GM21515 (cell line): Measurements from ENCODE around the gene C10orf90.

ENCODE experiments used
- ATAC-seq: cut with Tn5 transposase; IDR thresholded peaks from one replicate; pipeline ENCODE4 v1.9.1; 2021; ENCODE audit not compliant: unreplicated experiment

The C10orf90 gene

DNA sequence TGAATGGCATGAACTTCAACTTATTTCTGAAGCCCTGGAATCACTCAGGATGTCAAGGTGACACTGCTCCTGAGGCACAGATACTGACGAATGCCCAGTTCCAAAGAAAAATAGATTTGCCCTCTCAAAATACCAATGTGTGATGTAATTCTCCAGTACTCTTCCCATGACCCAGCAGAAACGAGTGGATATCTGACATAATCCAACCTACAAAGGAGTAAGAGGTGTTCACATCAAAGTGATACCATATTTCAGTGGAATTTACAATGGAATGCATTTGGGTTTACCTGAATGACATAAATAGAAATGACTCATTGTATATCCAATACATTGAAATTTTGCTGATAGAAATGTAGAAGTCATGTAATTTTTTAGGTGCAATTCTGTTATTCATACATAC is 161.3 kb downstream of the C10orf90 start:
- ATAC-seq, result no peak

DNA sequence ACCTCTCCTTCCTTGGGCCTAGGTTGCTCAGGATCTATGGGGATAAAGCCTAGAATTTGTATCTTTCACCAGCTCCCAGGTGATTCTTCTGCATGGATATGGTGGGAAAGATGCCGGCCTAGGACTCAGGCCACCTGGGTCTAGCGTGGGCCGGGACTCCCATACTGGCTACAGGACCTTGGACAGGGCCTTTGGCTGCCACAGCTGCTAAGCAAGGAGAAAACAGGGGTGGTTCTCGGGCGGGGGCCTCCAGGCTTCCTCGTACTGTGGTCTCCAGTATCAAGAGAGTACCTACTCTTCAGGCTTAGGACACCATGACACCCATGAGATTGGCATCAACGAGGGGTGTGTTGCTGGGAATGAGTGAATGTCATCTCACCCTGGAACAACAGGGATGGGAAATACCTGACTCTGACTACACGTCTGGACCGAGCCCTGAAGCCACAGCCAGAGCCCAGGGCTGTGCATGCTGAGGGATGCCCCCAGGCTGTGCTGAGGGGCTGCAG is 161.9 kb downstream of the C10orf90 start:
- no peak for ATAC-seq

DNA sequence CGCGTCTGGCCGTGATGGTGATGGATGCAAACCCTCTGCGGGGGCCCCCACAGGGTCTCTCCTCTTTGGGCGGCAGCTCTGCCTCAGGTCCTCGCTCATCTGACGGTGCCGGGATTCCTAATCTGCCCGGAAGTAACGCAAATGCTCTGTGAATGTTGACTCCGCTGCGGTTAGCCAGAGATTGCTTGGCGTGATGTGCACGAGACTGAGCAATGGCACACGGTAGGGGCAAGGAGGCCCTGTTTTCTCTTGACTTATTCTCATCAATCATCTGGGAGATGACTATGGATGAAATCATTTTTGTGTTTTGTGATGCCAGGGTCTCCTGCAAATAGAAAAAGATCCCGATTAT is 165.8 kb downstream of the C10orf90 start:
- no peak for ATAC-seq

DNA sequence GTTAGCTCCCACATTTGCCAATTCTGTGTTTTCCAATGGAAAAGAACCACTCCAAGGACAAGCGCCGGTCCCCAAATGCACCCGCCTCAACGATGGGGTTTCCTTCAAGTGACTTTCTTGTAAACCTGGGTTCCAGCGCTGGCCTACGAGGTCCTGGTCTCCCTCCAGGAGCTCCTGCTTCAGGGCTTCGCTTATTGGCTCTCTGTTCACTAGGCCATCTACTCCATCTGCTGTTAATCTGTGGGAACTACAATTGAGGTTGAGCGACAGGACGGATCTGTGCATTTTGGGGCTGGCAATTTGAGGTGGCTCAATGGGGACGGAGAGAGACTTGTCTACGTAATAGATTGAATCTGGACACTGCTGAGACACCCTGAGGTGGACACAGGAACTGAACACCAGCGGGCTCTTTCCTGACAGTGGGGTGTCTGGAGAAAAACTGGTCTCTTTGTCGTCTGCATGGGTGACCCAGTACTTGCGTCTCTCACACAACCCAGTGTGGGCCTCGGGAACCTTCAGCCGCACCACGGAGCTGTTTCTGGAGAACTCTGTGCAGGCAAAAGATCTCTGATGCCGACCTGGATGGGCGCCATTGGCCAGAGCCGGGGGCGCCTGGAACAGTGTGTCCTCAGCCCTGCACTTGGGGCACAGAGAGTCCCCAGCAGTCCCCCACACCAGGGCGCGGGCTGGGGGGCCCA is 166.3 kb downstream of the C10orf90 start:
- ATAC-seq, result no peak

DNA sequence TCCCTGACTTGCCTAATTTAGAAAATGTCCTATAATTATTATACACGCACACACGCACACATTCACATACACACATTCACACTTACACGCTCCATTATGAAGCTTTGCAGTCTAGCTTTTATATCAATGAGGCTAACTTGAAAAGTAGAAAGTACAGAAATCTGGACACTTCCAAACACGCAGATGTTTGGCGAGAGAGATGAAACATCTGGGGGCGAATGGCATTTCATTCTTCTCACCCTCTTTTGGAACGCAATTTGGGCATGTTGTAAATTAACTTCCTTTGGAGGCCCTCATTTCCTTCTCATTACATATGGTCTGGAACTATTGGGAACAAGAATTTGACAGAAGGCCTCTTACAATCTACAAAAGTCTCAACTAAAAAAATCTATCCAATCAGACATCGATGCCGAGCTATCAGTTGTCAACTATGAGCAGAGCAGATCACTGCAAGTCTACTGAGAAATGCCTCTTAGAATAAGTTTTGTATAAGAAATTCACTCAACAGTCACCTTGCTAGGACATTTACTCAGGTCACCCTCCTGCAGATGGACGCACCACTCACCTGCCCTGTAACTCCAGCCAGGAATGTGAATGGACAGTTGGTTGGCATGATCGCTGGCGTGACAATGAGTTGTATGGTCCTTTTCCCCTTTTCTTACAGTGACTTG is 167.0 kb downstream of the C10orf90 start:
- no peak for ATAC-seq

DNA sequence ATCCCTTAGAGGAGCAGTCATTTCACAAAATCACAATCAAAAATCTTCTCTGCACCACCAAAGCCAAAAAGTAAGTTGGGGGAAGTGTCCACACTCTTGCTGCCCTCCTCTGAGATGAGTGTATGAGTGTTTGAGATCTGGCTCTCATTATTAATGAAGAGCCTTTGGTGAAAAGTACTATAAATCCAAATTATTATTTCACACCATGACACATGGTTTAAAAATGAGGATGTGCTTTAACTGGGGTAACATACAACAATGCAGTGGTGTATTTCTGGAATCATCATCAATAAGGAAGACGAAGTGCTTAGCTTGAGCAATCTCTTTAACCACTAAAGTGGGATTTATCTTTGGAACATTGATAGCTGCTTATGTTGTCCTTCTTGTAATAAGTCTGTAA is 168.1 kb downstream of the C10orf90 start:
- no peak for ATAC-seq

DNA sequence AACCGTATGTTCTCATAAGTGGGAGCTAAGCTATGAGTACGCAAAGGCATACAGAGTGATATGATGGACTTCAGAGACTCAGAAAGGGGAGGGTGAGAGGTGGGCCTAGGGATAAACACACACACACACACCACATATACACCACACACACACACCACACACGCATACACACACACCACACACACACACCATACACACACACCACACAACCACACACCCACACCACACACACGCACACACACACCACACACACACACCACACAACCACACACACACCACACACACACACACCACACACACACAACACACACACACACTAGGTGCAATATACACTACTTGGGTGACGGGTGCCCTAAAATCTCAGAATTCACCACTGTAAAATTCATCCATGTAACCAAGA is 168.7 kb downstream of the C10orf90 start:
- no peak for ATAC-seq

DNA sequence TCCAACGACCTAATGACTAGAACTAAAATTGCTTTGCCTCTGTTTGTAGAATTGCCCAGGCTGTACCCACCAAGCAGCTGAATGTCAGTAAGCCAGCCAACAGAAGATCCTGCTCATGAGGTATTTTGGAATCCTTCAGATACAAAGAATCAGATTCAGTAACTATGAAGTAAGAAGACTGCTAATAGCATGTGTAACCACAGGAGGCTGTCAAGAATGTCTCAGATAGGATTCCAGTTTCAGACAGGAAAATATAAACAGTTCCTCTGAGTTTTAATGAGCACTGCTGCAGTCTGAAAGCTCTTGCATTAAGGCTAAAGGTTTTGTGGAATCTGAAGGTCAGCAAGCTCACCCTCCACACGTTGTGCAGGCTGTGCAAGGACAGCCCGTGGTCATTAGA is 169.6 kb downstream of the C10orf90 start:
- no peak for ATAC-seq

DNA sequence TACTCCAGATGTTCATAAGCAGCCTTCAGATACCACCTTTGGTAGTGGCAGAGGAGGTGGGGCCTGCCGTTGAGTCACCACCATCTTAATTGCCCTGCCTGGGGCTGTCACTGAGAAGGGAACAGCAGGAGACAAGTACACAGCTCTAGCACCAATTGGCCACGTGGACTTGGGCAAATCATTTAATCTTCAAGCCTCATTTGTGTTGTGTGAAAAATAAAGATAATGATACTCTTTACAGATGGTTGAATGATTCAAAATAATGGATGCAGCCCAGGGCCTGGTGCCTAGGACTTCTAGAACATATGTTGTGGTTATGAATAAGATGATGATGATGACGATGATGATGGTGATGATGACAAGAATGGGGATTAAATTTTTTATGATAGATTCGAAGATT is 170.3 kb downstream of the C10orf90 start:
- no peak for ATAC-seq

DNA sequence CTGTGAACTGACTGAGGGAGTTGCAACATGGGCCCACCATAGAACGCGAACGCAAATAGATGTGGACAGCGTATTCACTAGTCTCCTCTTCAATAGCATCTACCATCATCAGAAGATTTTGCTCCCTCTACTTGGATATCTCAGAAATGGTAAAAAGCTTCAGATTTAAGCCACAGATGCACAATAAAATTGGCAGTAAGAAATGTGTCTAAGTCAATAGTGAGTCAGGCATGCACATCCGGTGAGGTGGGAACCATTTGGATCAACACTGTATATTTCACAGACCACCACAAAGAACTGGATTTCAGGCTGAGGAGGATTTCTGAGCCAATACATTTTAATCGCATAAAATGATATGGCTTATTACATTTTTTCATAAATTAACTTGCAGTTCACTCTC is 170.7 kb downstream of the C10orf90 start:
- no peak for ATAC-seq

DNA sequence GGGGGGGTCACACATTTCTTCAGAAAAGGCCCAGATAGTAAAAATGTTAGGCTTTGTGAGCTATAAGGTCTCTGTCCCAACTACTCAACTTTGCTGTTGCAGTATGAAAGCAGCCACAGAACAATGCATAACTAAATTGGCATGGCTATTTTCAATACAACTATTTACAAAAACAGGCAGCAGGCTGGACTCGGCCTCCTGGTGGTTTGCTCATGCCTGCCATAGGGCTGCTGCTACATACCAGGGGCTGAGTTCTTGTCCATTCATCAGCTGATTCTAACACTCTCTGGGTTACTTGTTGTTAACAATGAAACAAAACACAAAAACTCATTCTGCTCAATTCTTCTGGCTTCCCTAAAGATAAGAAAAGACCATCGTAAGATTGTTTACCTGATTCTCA is 172.8 kb downstream of the C10orf90 start:
- no peak for ATAC-seq

DNA sequence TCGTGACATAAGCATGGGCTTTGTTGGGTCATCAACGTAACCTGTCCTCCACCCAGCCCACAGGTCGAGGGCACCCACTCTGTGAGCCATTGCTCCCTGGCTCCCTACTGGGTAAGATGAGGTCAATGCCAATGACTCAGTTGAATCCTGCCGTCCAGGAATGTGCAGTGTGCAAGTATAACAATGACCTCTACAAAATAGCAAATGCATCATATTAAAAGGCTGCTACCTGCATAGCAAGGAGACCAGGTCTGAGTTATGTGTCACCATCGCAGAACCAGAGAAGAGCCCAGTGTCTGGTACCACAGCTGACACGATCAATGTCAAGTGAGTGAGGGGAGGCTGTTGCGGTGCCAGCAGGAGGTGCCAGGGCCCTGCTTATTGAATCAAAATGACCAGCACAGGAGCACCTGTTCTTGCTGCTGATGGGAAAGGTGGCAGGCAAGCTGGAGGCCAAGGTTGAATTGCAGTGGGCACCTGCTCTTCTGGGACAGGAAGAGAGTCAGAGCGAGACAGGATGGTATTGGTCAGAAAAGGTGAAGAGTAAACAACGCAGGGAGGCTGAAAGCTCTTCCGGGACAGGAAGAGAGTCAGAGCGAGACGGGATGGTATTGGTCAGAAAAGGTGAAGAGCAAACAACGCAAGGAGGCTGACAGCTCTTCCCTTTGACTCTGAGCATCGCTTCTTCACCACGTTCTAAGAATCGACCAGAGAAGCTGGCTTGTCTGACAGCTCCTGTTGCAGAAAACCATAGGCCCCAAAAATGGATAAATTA is 173.5 kb downstream of the C10orf90 start:
- no peak for ATAC-seq

DNA sequence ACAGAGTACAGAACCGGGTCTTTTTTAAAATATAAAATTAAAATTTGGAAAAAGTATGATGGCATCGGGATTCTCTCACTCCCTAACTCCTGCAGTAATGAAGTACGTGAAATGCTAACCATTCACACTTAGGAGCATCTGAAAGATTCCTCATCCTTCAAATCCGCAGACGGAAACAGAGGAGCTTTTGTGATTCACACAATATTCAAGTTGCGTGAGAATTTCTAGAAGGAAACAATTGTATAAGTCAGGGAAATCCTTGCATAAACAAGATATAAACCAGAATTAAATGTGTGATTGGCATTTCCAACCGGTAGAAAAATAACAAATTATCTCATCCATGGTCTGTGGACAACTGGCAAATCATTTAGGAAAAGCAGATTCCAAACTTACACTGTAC is 179.0 kb downstream of the C10orf90 start:
- no peak for ATAC-seq

DNA sequence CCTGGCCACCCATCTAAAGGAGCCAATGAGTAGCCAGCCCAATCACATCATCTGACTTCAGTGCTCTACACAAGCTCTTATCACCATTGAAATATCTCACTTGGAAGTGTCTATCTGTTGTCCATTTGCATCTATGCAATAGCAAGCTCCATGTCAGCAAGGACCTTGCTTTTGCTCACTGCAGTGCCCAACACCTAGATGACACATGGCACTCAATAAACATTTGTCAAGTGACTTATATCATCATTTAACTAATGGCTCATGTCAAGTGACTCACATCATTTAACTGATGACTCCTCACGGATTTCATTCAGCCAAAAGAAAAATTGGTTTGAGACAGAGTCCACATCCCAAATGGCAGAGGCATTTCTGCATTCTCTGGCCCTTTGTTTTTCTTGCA is 189.3 kb downstream of the C10orf90 start:
- ATAC-seq, result no peak

DNA sequence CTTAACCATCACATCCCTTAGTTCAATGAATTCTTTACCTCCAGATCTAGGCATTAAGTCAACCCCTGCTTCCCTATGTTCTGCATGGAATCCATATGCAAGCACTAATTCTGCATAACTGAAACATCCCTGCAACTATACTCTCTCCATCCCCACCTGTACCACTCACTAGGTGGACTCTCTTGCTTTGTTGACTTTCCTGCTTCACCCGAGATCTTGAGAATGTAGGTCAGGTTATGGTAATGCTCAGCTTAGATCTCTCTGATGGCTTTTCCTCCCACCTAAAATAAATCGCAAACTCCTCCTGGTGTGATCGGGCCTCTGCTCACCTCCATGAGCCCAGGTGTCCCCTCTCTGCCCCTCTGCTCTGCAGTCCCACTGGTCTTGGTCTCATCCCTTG is 189.8 kb downstream of the C10orf90 start:
- no peak for ATAC-seq

DNA sequence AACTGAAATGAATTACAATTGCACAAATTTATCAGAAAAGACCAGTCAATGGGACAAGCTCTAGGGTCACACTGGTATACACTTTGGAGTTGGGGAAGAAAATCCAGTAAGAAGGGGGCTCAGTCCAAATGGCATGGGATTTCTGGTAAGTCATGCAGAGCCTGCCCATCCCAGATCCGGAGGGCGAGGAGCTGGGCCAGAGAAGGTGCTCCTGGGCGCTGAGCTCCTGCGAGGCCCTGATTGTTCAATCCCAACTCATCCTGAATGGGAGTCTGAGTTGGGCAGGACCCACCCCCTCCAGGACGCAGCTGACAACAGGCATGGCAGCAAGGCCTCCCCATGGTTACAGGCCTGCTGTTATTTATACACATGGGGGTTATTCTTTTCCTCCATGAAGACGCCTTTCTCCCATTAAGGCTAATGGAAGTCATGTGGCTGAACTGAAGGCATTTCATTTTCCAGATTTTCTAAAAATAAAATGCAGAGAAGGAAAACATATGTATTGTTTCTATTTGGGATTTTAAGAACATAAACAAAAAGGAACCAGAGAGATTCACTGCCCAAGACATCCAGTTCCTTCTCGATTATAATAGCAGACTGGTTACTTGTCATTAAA is 191.1 kb downstream of the C10orf90 start:
- ATAC-seq, result no peak

DNA sequence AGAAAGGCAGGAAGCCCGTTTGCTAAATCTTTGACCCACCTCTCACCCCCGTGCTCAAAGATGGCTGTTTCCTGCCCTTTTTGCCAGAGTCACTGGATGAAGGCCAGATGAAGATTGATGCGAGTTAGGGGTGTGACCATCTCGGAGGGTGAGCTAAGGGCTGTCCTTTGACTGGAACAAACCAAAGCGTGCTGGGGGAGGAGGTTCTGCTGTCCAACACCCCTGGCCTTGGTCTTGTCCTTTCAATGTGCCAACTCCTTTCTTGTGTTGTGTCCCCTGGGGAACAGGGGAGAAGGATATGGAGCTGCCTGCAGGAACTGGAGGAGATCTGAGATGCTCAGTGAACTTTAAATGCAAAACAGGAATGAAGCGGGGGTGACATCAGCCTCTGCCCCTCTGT is 191.9 kb downstream of the C10orf90 start:
- ATAC-seq, result no peak

DNA sequence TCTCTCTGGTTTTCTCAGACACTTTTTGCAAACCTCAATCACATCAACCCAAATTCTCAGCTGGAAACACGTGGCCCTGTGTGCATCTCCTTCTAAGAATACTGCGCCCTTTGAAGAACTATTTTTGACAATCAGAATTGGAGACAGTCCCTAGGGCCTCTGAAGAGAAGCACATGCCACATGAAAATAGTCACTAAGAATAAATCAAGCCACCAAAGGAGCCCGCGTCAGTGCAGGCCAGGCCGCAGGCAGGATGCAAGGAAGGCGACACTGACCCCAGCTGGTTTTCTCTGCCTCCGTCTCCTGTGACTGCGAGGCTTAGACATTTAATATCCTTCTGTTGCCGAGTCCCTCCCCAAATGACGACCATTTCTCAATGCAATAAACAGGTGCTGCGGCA is 194.2 kb downstream of the C10orf90 start:
- no peak for ATAC-seq

DNA sequence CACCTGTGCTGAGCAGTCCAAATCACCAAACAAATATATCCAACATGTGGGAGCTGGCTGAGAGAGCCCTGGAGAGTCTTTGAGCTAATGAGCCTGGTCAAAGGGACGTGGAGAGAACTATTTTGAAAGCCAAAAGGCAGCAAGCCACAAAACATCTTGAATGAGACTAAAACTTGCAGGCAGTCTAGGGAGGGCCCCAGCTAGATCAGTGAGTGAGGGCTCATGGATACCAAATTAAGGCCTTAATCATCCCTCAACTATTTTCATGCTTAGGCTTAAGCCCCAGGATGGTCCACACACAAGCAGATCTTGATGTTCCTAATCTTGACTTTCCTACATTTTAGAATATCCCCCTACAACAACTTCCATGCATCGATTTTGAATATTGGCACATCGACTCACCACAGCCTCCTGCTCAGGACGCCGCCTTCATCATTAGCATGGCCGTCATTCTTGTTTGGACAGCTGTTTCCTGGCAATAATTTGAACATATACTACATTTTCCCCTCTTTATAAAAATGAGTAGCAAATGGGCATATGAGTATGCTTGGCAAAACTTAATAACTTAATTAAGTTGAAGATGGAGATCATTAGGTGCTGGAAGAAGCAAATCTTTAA is 195.3 kb downstream of the C10orf90 start:
- no peak for ATAC-seq

DNA sequence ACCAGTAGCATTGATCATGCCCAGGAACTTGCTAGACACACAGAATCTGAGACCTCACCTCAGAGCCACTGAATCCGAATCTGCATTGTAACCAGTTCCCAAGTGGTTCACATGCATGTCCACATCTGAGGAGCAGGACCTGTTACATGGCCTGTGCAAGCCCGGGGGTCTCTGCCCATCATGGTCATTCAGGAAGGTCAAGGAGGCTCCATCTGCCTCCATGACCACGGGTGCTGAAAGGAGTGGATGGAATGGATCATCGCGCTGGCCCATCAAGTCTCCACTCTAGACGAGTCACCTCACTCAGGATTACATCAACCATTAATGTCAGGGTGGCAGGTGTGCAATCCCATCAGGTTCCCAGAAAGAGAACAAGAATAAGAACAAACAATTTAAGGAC is 196.5 kb downstream of the C10orf90 start:
- no peak for ATAC-seq

DNA sequence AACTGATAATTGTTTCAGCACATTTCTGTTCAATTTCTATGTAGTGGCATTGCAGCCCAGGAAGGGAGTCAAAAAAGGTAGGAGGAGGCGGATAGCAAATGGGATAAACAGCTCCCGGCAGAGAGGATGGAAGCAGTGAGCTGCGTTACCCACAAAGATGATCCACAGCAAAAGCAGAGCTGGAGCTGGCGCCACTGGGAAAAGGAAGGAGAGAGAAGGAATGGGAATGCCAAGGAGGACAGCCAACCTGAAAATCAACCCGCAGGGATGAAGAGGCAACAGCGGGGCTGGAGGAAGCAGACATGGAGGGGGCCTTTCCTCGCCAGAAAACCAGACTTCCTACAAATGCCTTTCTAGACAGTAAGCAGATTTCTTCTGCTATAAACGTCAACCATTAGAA is 199.5 kb downstream of the C10orf90 start:
- no peak for ATAC-seq
